Gastroesophageal sphincter (tissue), 3 donors: ENCODE results near the gene CXCL3.

ENCODE experiments used
- CTCF ChIP-seq, 4 experiments: fragments of 200-600 bp in 2 of 4; fragments of 450-650 bp in 2 of 4; sonication (generic) in 1 of 4; IDR thresholded peaks; one replicate each; pipeline ENCODE4 v1.5.1; 2017 to 2019; ENCODE audit warnings: antibody characterized with exemption in 4 of 4, mild to moderate bottlenecking in 2 of 4, moderate library complexity in 2 of 4
- POLR2A ChIP-seq, 2 donors: fragments of 450-650 bp; IDR thresholded peaks; one replicate each; pipeline ENCODE4 v1.6.1; 2017; ENCODE audit warnings: antibody characterized with exemption in 2 of 2, mild to moderate bottlenecking in 2 of 2, moderate library complexity in 1 of 2
- POLR2AphosphoS5 ChIP-seq: sonication (generic); formaldehyde crosslinking; IDR thresholded peaks from one replicate; pipeline ENCODE4 v1.6.1; 2017; ENCODE audit warnings: antibody characterized with exemption

GRCh38 chr4:74009307-74009706 is 29.2 kb downstream of the CXCL3 start:
- TF ChIP-seq POLR2AphosphoS5 (no peak), POLR2A (IDR thresholded peaks at IDR 0.05) (no peak), CTCF (IDR thresholded peaks at IDR 0.05) (no peak)
